Stimulated activated CD4-positive, alpha-beta T cell treated with anti-CD3 and anti-CD28 coated beads, Interleukin-2, amount 100 ng/mL, for 24 hours (primary cell): Measurements from ENCODE around the gene PTAFR.

Source experiments
- DNase-seq, 2 donors: peaks; one replicate each; pipeline ENCODE4 v3.0.0-alpha.2; 2020

PTAFR gene

GRCh38 chr1:28114844-28115243 lies 61.6 kb downstream of the PTAFR start:
- no peak for DNase-seq

- no peak for DNase-seq
Measured at GRCh38 chr1:28113242-28113572, 63.3 kb downstream of the PTAFR start.

DNA sequence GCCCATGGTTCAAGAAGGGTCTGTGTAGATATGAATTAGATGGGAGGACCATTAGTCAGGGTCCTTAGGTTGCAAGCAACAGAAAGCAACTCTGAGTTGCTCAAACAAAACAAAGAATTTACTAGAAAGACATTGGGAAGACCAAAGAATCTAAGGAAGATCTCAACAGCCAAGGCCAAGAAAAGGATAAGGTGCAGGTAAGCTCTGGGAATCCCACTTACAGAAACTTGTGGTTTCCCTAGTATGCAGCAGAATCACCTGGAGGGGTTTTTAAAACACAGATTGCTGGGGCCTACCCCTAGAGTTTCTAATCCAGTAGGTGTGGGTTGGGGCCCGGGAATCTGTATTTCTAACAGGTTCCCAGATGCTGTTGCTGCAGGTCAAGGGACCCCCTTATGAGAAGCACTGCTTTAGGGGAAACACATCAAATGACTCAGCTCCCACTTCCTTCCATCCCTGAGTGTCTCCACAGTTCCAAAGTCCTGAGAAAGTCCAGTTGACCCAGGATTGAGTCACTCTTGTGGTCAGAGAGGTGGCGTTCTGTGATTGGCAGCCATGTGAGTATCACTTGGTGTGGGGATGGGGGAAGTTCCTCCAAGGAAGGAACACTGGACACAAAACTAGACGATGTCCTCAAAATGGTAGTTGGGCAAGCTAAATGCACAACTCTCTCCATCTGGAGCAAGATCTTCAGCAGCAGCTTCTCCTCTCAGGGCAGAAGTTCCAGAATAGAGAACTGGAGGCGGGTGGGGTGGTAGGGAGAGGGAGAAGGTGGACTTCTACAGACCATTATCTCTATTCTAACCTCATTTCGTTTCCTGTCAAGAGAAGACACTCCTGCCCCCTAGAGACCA lies 63.9 kb downstream of the PTAFR start:
- DNase-seq, result no peak

GRCh38 chr1:28111157-28111556 lies 65.3 kb downstream of the PTAFR start:
- no peak for DNase-seq

DNA sequence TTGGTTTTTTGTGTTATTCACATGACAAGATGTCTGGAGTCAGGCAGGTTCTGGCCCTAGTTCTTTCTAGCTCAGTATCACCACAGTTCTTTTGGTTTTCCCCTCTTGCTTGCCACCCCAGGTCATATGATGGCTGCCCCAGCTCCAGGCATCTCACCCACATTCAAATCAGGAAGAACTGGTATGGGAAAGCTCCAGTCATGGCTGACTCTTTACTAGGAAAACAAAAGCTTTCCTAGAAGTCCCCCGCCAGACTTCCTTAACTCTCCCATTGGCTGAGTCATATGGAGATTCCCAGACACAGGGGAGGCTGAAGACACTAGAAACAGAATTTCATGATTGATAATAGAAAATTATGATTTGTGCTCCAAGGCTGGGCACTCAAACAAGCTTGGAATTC lies 65.9 kb downstream of the PTAFR start:
- no peak for DNase-seq

GRCh38 chr1:28109639-28110038 lies 66.9 kb downstream of the PTAFR start:
- no peak for DNase-seq

GRCh38 chr1:28108001-28108400 lies 68.5 kb downstream of the PTAFR start:
- no peak for DNase-seq

- no peak for DNase-seq
Measured at GRCh38 chr1:28104866-28105467, 71.5 kb downstream of the PTAFR start.

GRCh38 chr1:28102189-28102588 lies 74.3 kb downstream of the PTAFR start:
- no peak for DNase-seq

- no peak for DNase-seq
Measured at GRCh38 chr1:28099050-28099769, 77.3 kb downstream of the PTAFR start.
